Measurements from ENCODE around the gene PLAC9.
"Not testable (repeated sequence)": the region's sequence is repeated elsewhere in the genome, so short reads cannot be mapped to it uniquely, and the experiment has no call there.

PLAC9 gene

DNA sequence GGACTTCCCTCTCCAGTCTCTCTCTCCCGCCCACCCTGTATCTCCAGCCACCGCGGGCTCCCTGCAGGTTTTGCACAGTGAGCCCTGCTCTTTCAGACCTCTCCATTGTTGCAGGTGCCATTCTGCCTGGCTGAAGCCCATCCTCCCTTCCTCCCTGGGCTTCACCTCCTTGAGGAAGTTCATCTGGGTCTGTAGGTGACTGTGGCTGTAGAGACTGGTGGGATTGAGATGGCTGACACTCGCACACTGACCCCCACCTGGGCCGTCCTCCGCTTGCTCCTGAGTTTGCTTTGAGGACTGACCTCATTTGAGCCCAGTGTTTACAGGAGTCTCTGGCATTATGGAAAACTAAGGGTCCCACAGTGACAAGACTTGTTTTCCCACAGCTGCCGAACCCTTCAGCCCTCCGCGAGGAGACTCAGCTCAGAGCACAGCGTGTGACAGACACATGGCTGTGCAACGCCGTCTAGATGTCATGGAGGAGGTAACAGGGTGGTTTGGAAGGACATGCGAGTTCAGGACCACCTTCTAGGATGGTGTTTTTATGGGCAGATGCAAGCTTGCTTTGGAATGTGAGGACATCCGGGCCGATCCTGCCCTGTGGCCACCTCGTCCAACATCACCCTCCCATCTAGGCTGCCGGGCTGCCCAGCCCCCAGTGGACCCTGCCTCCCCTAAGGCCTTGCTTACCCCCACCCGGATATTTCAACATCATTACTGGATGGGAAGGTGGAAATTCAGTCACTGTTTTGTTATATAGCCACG is 9.3 kb downstream of the PLAC9 start:
- TF ChIP-seq, protein P1, sequence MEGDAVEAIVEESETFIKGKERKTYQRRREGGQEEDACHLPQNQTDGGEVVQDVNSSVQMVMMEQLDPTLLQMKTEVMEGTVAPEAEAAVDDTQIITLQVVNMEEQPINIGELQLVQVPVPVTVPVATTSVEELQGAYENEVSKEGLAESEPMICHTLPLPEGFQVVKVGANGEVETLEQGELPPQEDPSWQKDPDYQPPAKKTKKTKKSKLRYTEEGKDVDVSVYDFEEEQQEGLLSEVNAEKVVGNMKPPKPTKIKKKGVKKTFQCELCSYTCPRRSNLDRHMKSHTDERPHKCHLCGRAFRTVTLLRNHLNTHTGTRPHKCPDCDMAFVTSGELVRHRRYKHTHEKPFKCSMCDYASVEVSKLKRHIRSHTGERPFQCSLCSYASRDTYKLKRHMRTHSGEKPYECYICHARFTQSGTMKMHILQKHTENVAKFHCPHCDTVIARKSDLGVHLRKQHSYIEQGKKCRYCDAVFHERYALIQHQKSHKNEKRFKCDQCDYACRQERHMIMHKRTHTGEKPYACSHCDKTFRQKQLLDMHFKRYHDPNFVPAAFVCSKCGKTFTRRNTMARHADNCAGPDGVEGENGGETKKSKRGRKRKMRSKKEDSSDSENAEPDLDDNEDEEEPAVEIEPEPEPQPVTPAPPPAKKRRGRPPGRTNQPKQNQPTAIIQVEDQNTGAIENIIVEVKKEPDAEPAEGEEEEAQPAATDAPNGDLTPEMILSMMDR (IDR thresholded peaks at IDR 0.05), result no peak
- H3K27ac ChIP-seq, result no peak overlapping the region
- peaks cover 11 to 15% of the 10 kb centered on the region in 2 experiments for H3K4me1 ChIP-seq (ENCODE audit: control insufficient read depth in 1 of 2, insufficient read depth in 1 of 2, low read depth in 1 of 2, low read length in 1 of 2)
- H3K9me3 ChIP-seq, result no peaks in the 10 kb centered on the region
- peaks cover 5% of the 10 kb centered on the region for H3K36me3 ChIP-seq
- H3K4me3 ChIP-seq (ENCODE audit: low read depth in 1 of 2, low read length in 1 of 2), result no peak overlapping the region
- H3K27me3 ChIP-seq, result no peaks in the 10 kb centered on the region

DNA sequence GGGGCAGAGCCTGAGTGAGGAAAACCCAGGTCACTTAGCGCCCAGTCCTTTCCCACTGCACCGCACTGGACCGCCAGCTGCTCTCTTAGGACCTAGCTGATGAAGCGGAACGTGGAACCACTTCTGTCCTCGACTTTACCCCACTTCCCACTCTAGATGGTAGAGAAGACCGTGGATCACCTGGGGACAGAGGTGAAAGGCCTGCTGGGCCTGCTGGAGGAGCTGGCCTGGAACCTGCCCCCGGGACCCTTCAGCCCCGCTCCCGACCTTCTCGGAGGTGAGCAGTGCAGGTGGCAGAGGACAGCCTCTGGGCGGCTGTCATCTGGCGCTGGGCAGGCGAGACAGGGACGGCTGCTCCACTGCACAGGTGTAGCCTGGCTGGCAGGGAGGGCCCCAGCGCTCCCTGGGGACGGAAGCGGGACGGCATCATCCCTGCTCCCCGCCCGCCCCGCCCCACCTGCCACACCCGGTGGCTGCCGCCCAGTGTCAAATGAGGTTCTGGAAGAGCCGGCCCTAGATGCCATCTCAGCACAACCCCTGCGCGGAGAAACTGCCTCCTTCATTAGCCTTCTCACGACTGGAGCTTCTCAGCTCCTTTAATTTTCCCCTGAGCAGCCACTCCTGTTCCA is 11.7 kb downstream of the PLAC9 start:
- H3K36me3 ChIP-seq, result peaks cover 26% of the 10 kb centered on the region
- peak overlapping the region; percentile 47 for H3K27ac ChIP-seq
- no peaks in the 10 kb centered on the region for H3K9me3 ChIP-seq
- TF ChIP-seq, protein P1 (IDR thresholded peaks at IDR 0.05), result no peak
- peak overlapping the region; percentile 37 to 45 for H3K4me3 ChIP-seq (ENCODE audit: low read depth in 1 of 2, low read length in 1 of 2)
- H3K27me3 ChIP-seq, result no peaks in the 10 kb centered on the region
- peaks cover 11 to 15% of the 10 kb centered on the region in 2 experiments for H3K4me1 ChIP-seq (ENCODE audit: control insufficient read depth in 1 of 2, insufficient read depth in 1 of 2, low read depth in 1 of 2, low read length in 1 of 2)

DNA sequence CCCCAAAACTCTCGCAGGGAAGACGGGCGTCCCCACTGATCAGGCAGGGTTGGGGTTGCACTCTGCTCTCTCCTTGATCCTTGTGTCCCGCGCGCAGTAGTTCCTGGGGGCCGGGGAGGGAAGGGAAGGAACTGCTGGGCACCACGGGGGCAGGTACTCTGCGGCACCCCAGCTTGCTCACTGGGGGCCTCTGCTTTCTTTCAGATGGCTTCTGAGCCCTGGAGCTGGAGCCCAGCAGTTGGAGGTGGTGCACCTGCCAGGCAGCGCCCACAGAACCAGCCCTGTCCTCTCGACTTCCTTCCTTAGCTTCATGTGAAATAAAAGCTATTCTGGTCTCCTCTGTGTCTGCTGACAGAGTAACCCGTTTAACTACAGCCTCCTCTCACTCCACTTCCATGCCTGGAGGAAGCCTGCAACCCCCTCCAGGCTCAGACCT is 12.2 kb downstream of the PLAC9 start:
- TF ChIP-seq, protein P1 (IDR thresholded peaks at IDR 0.05), result no peak
- Histone ChIP-seq H3K27ac (peak overlapping the region; percentile 47), H3K27me3 (no peaks in the 10 kb centered on the region), H3K9me3 (no peaks in the 10 kb centered on the region), H3K36me3 (peaks cover 27% of the 10 kb centered on the region), H3K4me3 (ENCODE audit: low read depth in 1 of 2, low read length in 1 of 2) (peak overlapping the region in 1 of 2 experiments; percentile 45), H3K4me1 (ENCODE audit: control insufficient read depth in 1 of 2, insufficient read depth in 1 of 2, low read depth in 1 of 2, low read length in 1 of 2) (peaks cover 11 to 15% of the 10 kb centered on the region in 2 experiments)

DNA sequence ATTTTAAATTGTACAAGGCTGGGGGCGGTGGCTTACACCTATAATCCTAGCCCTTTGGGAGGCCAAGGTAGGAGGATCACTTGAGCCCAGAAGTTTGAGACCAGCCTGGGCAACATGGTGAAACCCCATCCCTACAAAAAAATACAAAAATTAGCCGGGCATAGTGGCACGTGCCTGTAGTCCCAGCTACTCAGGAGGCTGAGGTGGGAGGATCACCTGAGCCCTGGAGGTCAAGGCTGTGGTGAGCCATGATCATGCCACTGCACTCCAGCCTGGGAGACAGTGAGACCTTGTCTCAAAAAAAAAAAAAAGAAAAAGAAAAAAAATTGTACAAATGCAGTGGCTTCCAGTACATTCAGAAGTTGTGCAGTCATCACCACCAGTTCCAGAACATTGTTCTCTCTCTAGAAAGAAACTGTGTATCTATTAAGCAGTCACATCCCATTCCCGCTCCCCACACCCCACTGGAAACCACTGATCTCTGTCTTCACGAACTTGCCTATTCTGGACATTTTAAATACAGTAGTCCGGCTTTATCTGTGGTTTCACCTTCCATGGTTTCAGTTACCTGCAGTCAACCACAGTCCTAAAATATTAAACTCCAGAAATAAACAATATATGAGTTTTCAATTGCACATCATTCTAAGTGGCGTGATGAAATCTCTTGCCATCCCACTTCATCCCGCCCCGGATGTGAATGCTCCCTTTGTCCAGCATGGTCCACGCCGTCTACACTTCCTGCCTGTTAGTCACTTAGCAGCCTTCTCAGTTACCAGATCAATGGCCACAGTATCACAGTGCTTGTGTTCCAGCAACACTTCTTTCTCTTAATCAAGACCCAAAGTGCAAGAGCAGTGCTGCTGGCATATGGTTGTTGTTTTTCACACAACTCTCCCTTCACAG is 13.1 kb downstream of the PLAC9 start:
- peaks cover 11 to 15% of the 10 kb centered on the region in 2 experiments for H3K4me1 ChIP-seq (ENCODE audit: control insufficient read depth in 1 of 2, insufficient read depth in 1 of 2, low read depth in 1 of 2, low read length in 1 of 2)
- H3K4me3 ChIP-seq (ENCODE audit: low read depth in 1 of 2, low read length in 1 of 2); H3K9me3 ChIP-seq; H3K27me3 ChIP-seq: not testable (repeated sequence)
- peaks cover 37% of the 10 kb centered on the region for H3K36me3 ChIP-seq
- H3K27ac ChIP-seq, result peak overlapping the region; percentile 48

DNA sequence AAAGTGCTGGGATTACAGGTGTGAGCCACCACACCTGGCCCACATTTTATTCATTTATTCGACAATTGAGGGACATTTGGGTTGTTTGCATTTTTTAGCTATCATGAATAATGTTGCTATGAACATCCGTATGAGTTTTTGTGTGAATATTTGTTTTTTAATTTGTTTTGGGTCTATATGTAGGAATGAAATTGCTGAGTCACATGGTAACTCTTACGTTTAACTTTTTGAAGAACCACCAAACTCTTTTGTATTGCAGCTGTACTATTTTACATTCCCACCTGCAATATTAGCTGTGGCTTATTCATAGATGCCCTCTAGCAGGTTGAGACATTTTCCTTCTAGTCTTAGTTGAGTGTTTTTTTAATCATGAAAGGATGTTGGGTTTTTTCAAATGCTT is 14.4 kb downstream of the PLAC9 start:
- H3K27ac ChIP-seq, result peak overlapping the region; percentile 48
- H3K9me3 ChIP-seq, result no peaks in the 10 kb centered on the region
- TF ChIP-seq, protein P1 (IDR thresholded peaks at IDR 0.05), result no peak
- no peak overlapping the region for H3K4me3 ChIP-seq (ENCODE audit: low read depth in 1 of 2, low read length in 1 of 2)
- no peaks in the 10 kb centered on the region for H3K27me3 ChIP-seq
- H3K4me1 ChIP-seq (ENCODE audit: control insufficient read depth in 1 of 2, insufficient read depth in 1 of 2, low read depth in 1 of 2, low read length in 1 of 2), result peaks cover 11 to 15% of the 10 kb centered on the region in 2 experiments
- peaks cover 50% of the 10 kb centered on the region for H3K36me3 ChIP-seq

All from neutrophil (primary cell).